ENCODE measurements around the gene ZC3H7A. TPM values are rescaled to one million over a fixed set of nuclear protein-coding genes. Genes with fewer than 3 reads are reported as not detected.

ZC3H7A gene
- total RNA-seq, 1 donor from 2014 or later, result 52.6 TPM

DNA sequence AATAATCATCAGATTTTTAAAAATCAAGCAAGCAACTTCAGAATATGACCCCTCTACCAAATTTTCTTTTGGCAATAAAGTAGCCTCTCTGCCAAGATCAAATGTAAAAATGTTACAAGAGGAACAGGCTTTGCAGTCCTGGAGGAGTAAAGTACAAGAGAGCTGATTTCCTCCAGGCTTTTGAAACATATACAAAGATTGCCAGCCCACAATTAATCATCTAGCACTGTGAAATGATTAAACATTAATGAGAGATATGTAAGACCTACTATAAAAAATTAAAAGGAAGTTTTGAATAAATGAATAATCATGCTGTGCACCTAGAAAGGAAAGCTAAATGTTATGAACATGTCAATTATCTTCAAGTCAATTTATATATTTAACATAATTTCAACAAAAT is 80.7 kb downstream of the ZC3H7A start:
- no peak for TF ChIP-seq CTCF (IDR thresholded peaks at IDR 0.05; ENCODE audit: insufficient read depth, low read length, poor library complexity, severe bottlenecking)
- Histone ChIP-seq H3K27me3 (ENCODE audit: control insufficient read depth, insufficient read depth, low read length) (no peaks in the 10 kb centered on the region), H3K36me3 (ENCODE audit: control insufficient read depth, insufficient read depth, low read length) (no peaks in the 10 kb centered on the region), H3K4me3 (ENCODE audit: low read depth, low read length) (no peak overlapping the region)
- DNase-seq (ENCODE audit: low read depth), result no peak

DNA sequence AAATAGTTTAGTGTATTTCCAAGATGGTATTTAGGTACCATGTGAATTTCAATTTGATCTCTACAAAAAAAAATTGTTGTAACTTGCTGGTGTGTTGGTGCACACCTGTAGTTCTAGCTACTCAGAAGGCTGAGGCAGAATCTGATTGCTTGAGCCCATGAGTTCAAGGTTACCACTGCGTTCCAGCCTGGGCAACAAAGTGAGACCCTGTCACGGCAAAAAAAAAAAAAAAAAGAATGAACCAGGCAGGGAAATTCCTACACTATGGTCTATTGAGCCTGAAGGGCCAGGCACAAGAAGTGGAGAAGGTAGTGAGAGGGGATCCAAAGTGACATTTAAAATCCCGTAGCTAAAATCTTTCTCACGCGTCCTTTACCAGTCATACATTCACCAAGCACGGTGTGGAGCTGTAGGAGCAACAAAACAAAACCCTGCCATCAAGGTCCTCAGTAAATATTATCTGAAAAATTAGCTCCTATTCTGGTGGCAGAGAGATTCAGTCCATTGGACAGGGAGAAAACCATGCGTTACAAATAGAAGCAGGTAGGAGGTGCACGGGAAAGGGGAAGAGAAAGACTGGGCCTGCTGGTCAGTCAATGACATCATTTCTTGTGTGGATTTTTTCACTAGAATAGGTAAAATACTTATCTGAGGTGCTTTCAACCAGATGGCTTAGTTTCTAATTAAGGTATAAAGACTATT is 81.7 kb downstream of the ZC3H7A start:
- Histone ChIP-seq H3K36me3 (ENCODE audit: control insufficient read depth, insufficient read depth, low read length) (no peaks in the 10 kb centered on the region), H3K4me3 (ENCODE audit: low read depth, low read length) (no peak overlapping the region), H3K27me3 (ENCODE audit: control insufficient read depth, insufficient read depth, low read length) (no peaks in the 10 kb centered on the region)
- TF ChIP-seq CTCF (IDR thresholded peaks at IDR 0.05; ENCODE audit: insufficient read depth, low read length, poor library complexity, severe bottlenecking), result no peak
- DNase-seq (ENCODE audit: low read depth), result no peak

GRCh38 chr16:11712122-11712521 is 84.9 kb downstream of the ZC3H7A start:
- Histone ChIP-seq H3K36me3 (ENCODE audit: control insufficient read depth, insufficient read depth, low read length) (no peaks in the 10 kb centered on the region), H3K27me3 (ENCODE audit: control insufficient read depth, insufficient read depth, low read length) (no peaks in the 10 kb centered on the region), H3K4me3 (ENCODE audit: low read depth, low read length) (no peak overlapping the region)
- no peak for TF ChIP-seq CTCF (IDR thresholded peaks at IDR 0.05; ENCODE audit: insufficient read depth, low read length, poor library complexity, severe bottlenecking)
- DNase-seq (ENCODE audit: low read depth), result no peak

- Histone ChIP-seq H3K36me3 (ENCODE audit: control insufficient read depth, insufficient read depth, low read length) (no peaks in the 10 kb centered on the region), H3K4me3 (ENCODE audit: low read depth, low read length) (no peak overlapping the region), H3K27me3 (ENCODE audit: control insufficient read depth, insufficient read depth, low read length) (no peaks in the 10 kb centered on the region)
- no peak for DNase-seq (ENCODE audit: low read depth)
- TF ChIP-seq CTCF (IDR thresholded peaks at IDR 0.05; ENCODE audit: insufficient read depth, low read length, poor library complexity, severe bottlenecking), result no peak
These were observed 85.4 kb downstream of the ZC3H7A start for GRCh38 chr16:11711662-11712061.

DNA sequence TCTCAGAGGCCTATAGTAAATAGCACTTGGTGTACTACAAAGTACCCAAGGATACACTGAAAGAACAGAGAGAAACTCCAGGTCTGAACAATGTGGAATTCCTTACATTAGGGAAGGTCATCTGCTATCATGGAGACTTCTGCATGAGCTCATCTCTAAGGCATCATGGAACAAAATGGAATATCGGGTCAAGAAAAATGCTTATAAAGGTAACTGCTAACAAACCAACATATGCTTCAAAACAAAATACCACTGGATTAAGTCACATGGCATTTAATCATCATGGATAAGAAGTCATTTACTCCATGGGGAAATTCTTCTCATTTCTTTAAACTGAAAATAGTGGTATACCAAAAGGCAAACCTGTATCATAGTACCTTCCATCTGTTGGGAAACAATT is 88.6 kb downstream of the ZC3H7A start:
- Histone ChIP-seq H3K27me3 (ENCODE audit: control insufficient read depth, insufficient read depth, low read length) (no peaks in the 10 kb centered on the region), H3K4me3 (ENCODE audit: low read depth, low read length) (no peak overlapping the region), H3K36me3 (ENCODE audit: control insufficient read depth, insufficient read depth, low read length) (no peaks in the 10 kb centered on the region)
- DNase-seq (ENCODE audit: low read depth), result no peak
- no peak for TF ChIP-seq CTCF (IDR thresholded peaks at IDR 0.05; ENCODE audit: insufficient read depth, low read length, poor library complexity, severe bottlenecking)

DNA sequence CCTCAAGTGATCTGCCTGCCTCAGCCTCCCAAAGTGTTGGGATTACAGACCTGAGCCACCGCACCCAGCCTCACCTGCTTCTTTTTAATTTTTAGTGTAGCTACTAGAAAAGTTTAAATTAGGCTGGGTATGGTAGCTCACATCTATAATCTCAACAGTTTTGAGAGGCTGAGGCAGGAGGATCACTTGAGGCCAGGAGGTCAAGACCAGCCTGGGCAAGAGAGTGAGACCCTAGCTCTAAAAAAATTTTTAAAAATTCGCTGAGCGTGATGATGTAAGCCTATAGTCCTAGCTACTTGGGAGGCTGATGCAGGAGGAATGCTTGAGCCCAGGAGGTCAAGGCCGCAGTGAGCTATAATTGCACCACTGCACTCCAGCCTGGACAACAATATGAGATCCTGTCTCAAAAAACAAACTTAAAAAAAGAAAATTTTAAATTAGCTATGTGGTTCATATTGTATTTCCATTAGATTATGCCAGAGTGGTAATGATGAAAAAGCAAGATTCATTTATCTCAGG is 89.3 kb downstream of the ZC3H7A start:
- DNase-seq (ENCODE audit: low read depth), result no peak
- no peak overlapping the region for H3K4me3 ChIP-seq (ENCODE audit: low read depth, low read length)
- TF ChIP-seq CTCF (IDR thresholded peaks at IDR 0.05; ENCODE audit: insufficient read depth, low read length, poor library complexity, severe bottlenecking), result no peak
- H3K36me3 ChIP-seq (ENCODE audit: control insufficient read depth, insufficient read depth, low read length), result no peaks in the 10 kb centered on the region
- H3K27me3 ChIP-seq (ENCODE audit: control insufficient read depth, insufficient read depth, low read length), result no peaks in the 10 kb centered on the region
